ENCODE data around the gene LGALS12. TPM values are rescaled to one million over a fixed set of nuclear protein-coding genes. Genes with fewer than 3 reads are reported as not detected.
"Not testable (repeated sequence)": the region's sequence is repeated elsewhere in the genome, so short reads cannot be mapped to it uniquely, and the experiment has no call there.

LGALS12 gene
- total RNA-seq, 1 donor from 2014 or later = 9.9 TPM

- Histone ChIP-seq H3K4me3 (ENCODE audit: low read length in 3 of 3) (no peak overlapping the region), H3K9ac (ENCODE audit: low read depth in 1 of 3, low read length in 3 of 3) (peak overlapping the region in 2 of 3 donors; percentile 54 to 66), H3K9me3 (ENCODE audit: control insufficient read depth in 3 of 3, low read length in 3 of 3) (no peaks in the 10 kb centered on the region), H3K27ac (ENCODE audit: low read depth, low read length) (no peak overlapping the region), H3K4me1 (ENCODE audit: control insufficient read depth in 3 of 3, insufficient read depth in 3 of 3, low read length in 3 of 3) (peaks cover 15 to 40% (median 25%) of the 10 kb centered on the region in 3 donors), H3K36me3 (ENCODE audit: control insufficient read depth in 3 of 3, insufficient read depth in 3 of 3, low read length in 3 of 3) (no peaks in the 10 kb centered on the region), H3K27me3 (ENCODE audit: control insufficient read depth in 3 of 3, insufficient read depth in 3 of 3, low read length in 3 of 3) (no peaks in the 10 kb centered on the region)
Observed at GRCh38 chr11:63511048-63511748, 5.3 kb downstream of the LGALS12 start.

- no peak overlapping the region for H3K4me3 ChIP-seq (ENCODE audit: low read length in 3 of 3)
- H3K9ac ChIP-seq (ENCODE audit: low read depth in 1 of 3, low read length in 3 of 3) = peak overlapping the region in 1 of 3 donors; percentile 17
- no peaks in the 10 kb centered on the region for H3K9me3 ChIP-seq (ENCODE audit: control insufficient read depth in 3 of 3, low read length in 3 of 3)
- no peaks in the 10 kb centered on the region for H3K36me3 ChIP-seq (ENCODE audit: control insufficient read depth in 3 of 3, insufficient read depth in 3 of 3, low read length in 3 of 3)
- peaks cover 15 to 33% (median 24%) of the 10 kb centered on the region in 3 donors for H3K4me1 ChIP-seq (ENCODE audit: control insufficient read depth in 3 of 3, insufficient read depth in 3 of 3, low read length in 3 of 3)
- H3K27ac ChIP-seq (ENCODE audit: low read depth, low read length) = no peak overlapping the region
- H3K27me3 ChIP-seq (ENCODE audit: control insufficient read depth in 3 of 3, insufficient read depth in 3 of 3, low read length in 3 of 3) = no peaks in the 10 kb centered on the region
Observed at GRCh38 chr11:63512816-63513215, 6.9 kb downstream of the LGALS12 start.

GRCh38 chr11:63516109-63516508, 10.2 kb downstream of the LGALS12 start:
- Histone ChIP-seq H3K36me3 (ENCODE audit: control insufficient read depth in 3 of 3, insufficient read depth in 3 of 3, low read length in 3 of 3) (no peaks in the 10 kb centered on the region), H3K9me3 (ENCODE audit: control insufficient read depth in 3 of 3, low read length in 3 of 3) (no peaks in the 10 kb centered on the region), H3K9ac (ENCODE audit: low read depth in 1 of 3, low read length in 3 of 3) (no peak overlapping the region), H3K4me1 (ENCODE audit: control insufficient read depth in 3 of 3, insufficient read depth in 3 of 3, low read length in 3 of 3) (peaks cover 3 to 9% (median 6%) of the 10 kb centered on the region in 3 donors), H3K27ac (ENCODE audit: low read depth, low read length) (no peak overlapping the region), H3K27me3 (ENCODE audit: control insufficient read depth in 3 of 3, insufficient read depth in 3 of 3, low read length in 3 of 3) (no peaks in the 10 kb centered on the region), H3K4me3 (ENCODE audit: low read length in 3 of 3) (no peak overlapping the region)

- no peaks in the 10 kb centered on the region for H3K36me3 ChIP-seq (ENCODE audit: control insufficient read depth in 3 of 3, insufficient read depth in 3 of 3, low read length in 3 of 3)
- peaks cover 0 to 6% (median 1%) of the 10 kb centered on the region in 3 donors for H3K4me1 ChIP-seq (ENCODE audit: control insufficient read depth in 3 of 3, insufficient read depth in 3 of 3, low read length in 3 of 3)
- H3K27me3 ChIP-seq (ENCODE audit: control insufficient read depth in 3 of 3, insufficient read depth in 3 of 3, low read length in 3 of 3) = no peaks in the 10 kb centered on the region
- no peaks in the 10 kb centered on the region for H3K9me3 ChIP-seq (ENCODE audit: control insufficient read depth in 3 of 3, low read length in 3 of 3)
- no peak overlapping the region for H3K27ac ChIP-seq (ENCODE audit: low read depth, low read length)
- no peak overlapping the region for H3K4me3 ChIP-seq (ENCODE audit: low read length in 3 of 3)
- no peak overlapping the region for H3K9ac ChIP-seq (ENCODE audit: low read depth in 1 of 3, low read length in 3 of 3)
Observed at GRCh38 chr11:63517156-63517555, 11.3 kb downstream of the LGALS12 start.

- Histone ChIP-seq H3K27me3 (ENCODE audit: control insufficient read depth in 3 of 3, insufficient read depth in 3 of 3, low read length in 3 of 3) (no peaks in the 10 kb centered on the region), H3K36me3 (ENCODE audit: control insufficient read depth in 3 of 3, insufficient read depth in 3 of 3, low read length in 3 of 3) (no peaks in the 10 kb centered on the region), H3K4me3 (ENCODE audit: low read length in 3 of 3) (no peak overlapping the region), H3K4me1 (ENCODE audit: control insufficient read depth in 3 of 3, insufficient read depth in 3 of 3, low read length in 3 of 3) (peaks cover 0 to under 1% (median 0%) of the 10 kb centered on the region in 3 donors), H3K9ac (ENCODE audit: low read depth in 1 of 3, low read length in 3 of 3) (no peak overlapping the region), H3K27ac (ENCODE audit: low read depth, low read length) (no peak overlapping the region), H3K9me3 (ENCODE audit: control insufficient read depth in 3 of 3, low read length in 3 of 3) (no peaks in the 10 kb centered on the region)
Observed at GRCh38 chr11:63518548-63518947, 12.7 kb downstream of the LGALS12 start.

GRCh38 chr11:63520606-63521170, 14.8 kb downstream of the LGALS12 start:
- no peaks in the 10 kb centered on the region for H3K36me3 ChIP-seq (ENCODE audit: control insufficient read depth in 3 of 3, insufficient read depth in 3 of 3, low read length in 3 of 3)
- peaks cover 0 to 5% (median 0%) of the 10 kb centered on the region in 3 donors for H3K9me3 ChIP-seq (ENCODE audit: control insufficient read depth in 3 of 3, low read length in 3 of 3)
- H3K27me3 ChIP-seq (ENCODE audit: control insufficient read depth in 3 of 3, insufficient read depth in 3 of 3, low read length in 3 of 3) = no peaks in the 10 kb centered on the region
- H3K27ac ChIP-seq (ENCODE audit: low read depth, low read length) = no peak overlapping the region
- H3K9ac ChIP-seq (ENCODE audit: low read depth in 1 of 3, low read length in 3 of 3) = no peak overlapping the region
- no peaks in the 10 kb centered on the region for H3K4me1 ChIP-seq (ENCODE audit: control insufficient read depth in 3 of 3, insufficient read depth in 3 of 3, low read length in 3 of 3)
- H3K4me3 ChIP-seq (ENCODE audit: low read length in 3 of 3) = no peak overlapping the region

- no peak overlapping the region for H3K27ac ChIP-seq (ENCODE audit: low read depth, low read length)
- H3K9me3 ChIP-seq (ENCODE audit: control insufficient read depth in 3 of 3, low read length in 3 of 3) = peaks cover 0 to 5% (median 0%) of the 10 kb centered on the region in 3 donors
- H3K27me3 ChIP-seq (ENCODE audit: control insufficient read depth in 3 of 3, insufficient read depth in 3 of 3, low read length in 3 of 3) = no peaks in the 10 kb centered on the region
- no peak overlapping the region for H3K4me3 ChIP-seq (ENCODE audit: low read length in 3 of 3)
- H3K4me1 ChIP-seq (ENCODE audit: control insufficient read depth in 3 of 3, insufficient read depth in 3 of 3, low read length in 3 of 3) = no peaks in the 10 kb centered on the region
- H3K9ac ChIP-seq (ENCODE audit: low read depth in 1 of 3, low read length in 3 of 3) = no peak overlapping the region
- H3K36me3 ChIP-seq (ENCODE audit: control insufficient read depth in 3 of 3, insufficient read depth in 3 of 3, low read length in 3 of 3) = no peaks in the 10 kb centered on the region
Observed at GRCh38 chr11:63521896-63522295, 16.0 kb downstream of the LGALS12 start.

- Histone ChIP-seq H3K4me3 (ENCODE audit: low read length in 3 of 3) (no peak overlapping the region), H3K4me1 (ENCODE audit: control insufficient read depth in 3 of 3, insufficient read depth in 3 of 3, low read length in 3 of 3) (no peaks in the 10 kb centered on the region), H3K36me3 (ENCODE audit: control insufficient read depth in 3 of 3, insufficient read depth in 3 of 3, low read length in 3 of 3) (no peaks in the 10 kb centered on the region), H3K27ac (ENCODE audit: low read depth, low read length) (no peak overlapping the region), H3K9me3 (ENCODE audit: control insufficient read depth in 3 of 3, low read length in 3 of 3) (peaks cover 0 to 5% (median 0%) of the 10 kb centered on the region in 3 donors), H3K27me3 (ENCODE audit: control insufficient read depth in 3 of 3, insufficient read depth in 3 of 3, low read length in 3 of 3) (no peaks in the 10 kb centered on the region), H3K9ac (ENCODE audit: low read depth in 1 of 3, low read length in 3 of 3) (no peak overlapping the region)
Observed at GRCh38 chr11:63523151-63523550, 17.3 kb downstream of the LGALS12 start.

GRCh38 chr11:63527667-63528066, 21.8 kb downstream of the LGALS12 start:
- peaks cover 0 to 5% (median 0%) of the 10 kb centered on the region in 3 donors for H3K9me3 ChIP-seq (ENCODE audit: control insufficient read depth in 3 of 3, low read length in 3 of 3)
- H3K4me1 ChIP-seq (ENCODE audit: control insufficient read depth in 3 of 3, insufficient read depth in 3 of 3, low read length in 3 of 3) = no peaks in the 10 kb centered on the region
- H3K4me3 ChIP-seq (ENCODE audit: low read length in 3 of 3) = no peak overlapping the region
- H3K36me3 ChIP-seq (ENCODE audit: control insufficient read depth in 3 of 3, insufficient read depth in 3 of 3, low read length in 3 of 3) = no peaks in the 10 kb centered on the region
- H3K27me3 ChIP-seq (ENCODE audit: control insufficient read depth in 3 of 3, insufficient read depth in 3 of 3, low read length in 3 of 3) = no peaks in the 10 kb centered on the region
- no peak overlapping the region for H3K9ac ChIP-seq (ENCODE audit: low read depth in 1 of 3, low read length in 3 of 3)
- H3K27ac ChIP-seq (ENCODE audit: low read depth, low read length) = no peak overlapping the region

GRCh38 chr11:63528156-63528555, 22.3 kb downstream of the LGALS12 start:
- not testable (repeated sequence) for H3K4me1 ChIP-seq (ENCODE audit: control insufficient read depth in 3 of 3, insufficient read depth in 3 of 3, low read length in 3 of 3); H3K27ac ChIP-seq (ENCODE audit: low read depth, low read length); H3K9me3 ChIP-seq (ENCODE audit: control insufficient read depth in 3 of 3, low read length in 3 of 3); H3K9ac ChIP-seq (ENCODE audit: low read depth in 1 of 3, low read length in 3 of 3); H3K27me3 ChIP-seq (ENCODE audit: control insufficient read depth in 3 of 3, insufficient read depth in 3 of 3, low read length in 3 of 3); H3K4me3 ChIP-seq (ENCODE audit: low read length in 3 of 3); H3K36me3 ChIP-seq (ENCODE audit: control insufficient read depth in 3 of 3, insufficient read depth in 3 of 3, low read length in 3 of 3)

All from skeletal muscle tissue (tissue), 4 donors.